Neural cell (in vitro differentiated cells): Measurements from ENCODE around the gene TMEM269. TPM values are rescaled to one million over a fixed set of nuclear protein-coding genes. Genes with fewer than 3 reads are reported as not detected.
A peak's percentile ranks its signal among the peaks of the same experiment; 100 is the strongest.

ENCODE experiments used
- H2AFZ ChIP-seq: fragments of 200-600, 300-800 bp; sonication (generic), shearing (Covaris generic); 2 replicates; pipeline ENCODE4 v1.6.0; 2014; ENCODE audit warnings: low read depth, mild to moderate bottlenecking, antibody characterized with exemption, low read length, moderate library complexity
- H3F3A ChIP-seq: fragments of 200-600 bp; shearing (Covaris generic); 2 replicates; pipeline ENCODE4 v1.6.1; 2016; ENCODE audit warnings: mild to moderate bottlenecking, moderate library complexity, mixed read lengths, antibody characterized with exemption, low read length; ENCODE audit not compliant: insufficient read depth, poor library complexity, severe bottlenecking
- H3K27ac ChIP-seq: fragments of 200-600, 300-800 bp; sonication (generic), shearing (Covaris generic); 2 replicates; pipeline ENCODE4 v1.5.1; 2014; ENCODE audit warnings: mild to moderate bottlenecking, low read length, moderate library complexity
- H3K27me3 ChIP-seq: fragments of 300-800, 200-600 bp; sonication (generic), shearing (Covaris generic); 2 replicates; pipeline ENCODE4 v1.6.0; 2014; ENCODE audit warnings: mild to moderate bottlenecking, low read depth, low read length, moderate library complexity; ENCODE audit not compliant: insufficient read depth
- H3K36me3 ChIP-seq: fragments of 300-800, 200-600 bp; sonication (generic), shearing (Covaris generic); 2 replicates; pipeline ENCODE4 v1.5.1; 2014; ENCODE audit warnings: mild to moderate bottlenecking, antibody characterized with exemption, low read length, moderate library complexity; ENCODE audit not compliant: insufficient read depth
- H3K4me2 ChIP-seq: fragments of 300-800, 200-600 bp; sonication (generic), shearing (Covaris generic); 2 replicates; pipeline ENCODE4 v1.6.0; 2014; ENCODE audit warnings: mild to moderate bottlenecking, low read length
- H3K4me3 ChIP-seq: fragments of 300-800, 200-600 bp; sonication (generic), shearing (Covaris generic); 2 replicates; pipeline ENCODE4 v1.5.1; 2014; ENCODE audit warnings: mild to moderate bottlenecking, low read length, moderate library complexity
- H3K79me2 ChIP-seq: fragments of 200-600 bp; shearing (Covaris generic); replicated peaks from 2 replicates; pipeline ENCODE4 v1.6.0; 2014; ENCODE audit warnings: mild to moderate bottlenecking, low read length, moderate library complexity; ENCODE audit not compliant: insufficient read depth
- H3K9ac ChIP-seq: fragments of 300-800, 200-600 bp; sonication (generic), shearing (Covaris generic); 2 replicates; pipeline ENCODE4 v1.6.1; 2016; ENCODE audit warnings: mild to moderate bottlenecking, low read length, mixed read lengths
- H3K9me2 ChIP-seq: fragments of 200-600 bp; shearing (Covaris generic); 2 replicates; pipeline ENCODE4 v1.6.1; 2016; ENCODE audit warnings: mild to moderate bottlenecking, low read length, mixed read lengths; ENCODE audit not compliant: insufficient read depth
- H3K9me3 ChIP-seq: fragments of 200-600, 300-800 bp; sonication (generic), shearing (Covaris generic); 2 replicates; pipeline ENCODE4 v1.6.1; 2016; ENCODE audit warnings: mild to moderate bottlenecking, mixed run types, low read length, moderate library complexity, mixed read lengths
- H4K20me1 ChIP-seq: fragments of 200-600 bp; shearing (Covaris generic); 2 replicates; pipeline ENCODE4 v1.6.1; 2016; ENCODE audit warnings: mild to moderate bottlenecking, mixed run types; ENCODE audit not compliant: insufficient read depth
- CTCF ChIP-seq: fragments of 450-650 bp; IDR thresholded peaks from 2 replicates; pipeline ENCODE4 v1.5.1; 2014; ENCODE audit warnings: antibody characterized with exemption, mild to moderate bottlenecking, moderate library complexity; ENCODE audit not compliant: poor library complexity, severe bottlenecking
- EP300 ChIP-seq: fragments of 450-650 bp; conservative IDR thresholded peaks from 2 replicates; pipeline ENCODE4 v1.6.1; 2014; ENCODE audit warnings: antibody characterized with exemption, mild to moderate bottlenecking, moderate library complexity; ENCODE audit not compliant: poor library complexity, severe bottlenecking
- EZH2 ChIP-seq: fragments of 200-600, 300-800 bp; shearing (Covaris generic), sonication (generic); IDR thresholded peaks from 2 replicates; pipeline ENCODE4 v1.6.1; 2014; ENCODE audit warnings: antibody characterized with exemption, low read length, borderline replicate concordance, mild to moderate bottlenecking; ENCODE audit not compliant: insufficient read depth, poor library complexity, severe bottlenecking
- MXI1 ChIP-seq: fragments of 450-650 bp; conservative IDR thresholded peaks from 2 replicates; pipeline ENCODE4 v1.6.1; 2014; ENCODE audit warnings: antibody characterized with exemption, mild to moderate bottlenecking; ENCODE audit not compliant: poor library complexity, severe bottlenecking
- POLR2AphosphoS5 ChIP-seq: IDR thresholded peaks from 2 replicates; pipeline ENCODE4 v1.6.1; 2012
- RAD21 ChIP-seq: fragments of 450-650 bp; conservative IDR thresholded peaks from 2 replicates; pipeline ENCODE4 v1.6.1; 2014; ENCODE audit warnings: antibody characterized with exemption, mild to moderate bottlenecking, moderate library complexity
- REST ChIP-seq: IDR thresholded peaks from 2 replicates; pipeline ENCODE4 v1.6.1; 2012; ENCODE audit warnings: borderline replicate concordance
- SMC3 ChIP-seq: fragments of 450-650 bp; conservative IDR thresholded peaks from 2 replicates; pipeline ENCODE4 v1.6.1; 2014; ENCODE audit warnings: antibody characterized with exemption, mild to moderate bottlenecking, moderate library complexity; ENCODE audit not compliant: poor library complexity
- TAF1 ChIP-seq: IDR thresholded peaks from 2 replicates; pipeline ENCODE4 v1.6.1; 2012; ENCODE audit warnings: low read depth
- polyA plus RNA-seq: library from polyadenylated mRNA; depleted of rRNA; stranded (reverse); fragments of >200 nt; gene quantifications from 2 replicates; pipeline ENCODE4 v1.2.3, GENCODE V29; 2014

The TMEM269 gene
- polyA plus RNA-seq, 1 donor from 2014 or later = 1.1 TPM

GRCh38 chr1:42846257-42847110, 61.7 kb downstream of the TMEM269 start, which contains the start of gene ZNF691:
ZNF691 (plus strand) TSS chr1:42846613; CDS start chr1:42849659, 3,046 bp downstream.
- peaks cover 16% of the 10 kb centered on the region for H3K79me2 ChIP-seq
- no peaks in the 10 kb centered on the region for H3F3A ChIP-seq
- no peaks in the 10 kb centered on the region for H3K9me2 ChIP-seq
- H3K27me3 ChIP-seq = no peaks in the 10 kb centered on the region
- TF ChIP-seq POLR2AphosphoS5 = peak; percentile 95
- TF ChIP-seq REST = peak; percentile 50
- no peak for TF ChIP-seq EZH2
- TF ChIP-seq RAD21 = peak; percentile 42
- TF ChIP-seq MXI1 = peak; percentile 82
- peak; percentile 89 for TF ChIP-seq CTCF
- TF ChIP-seq SMC3 = peak; percentile 37
- peak; percentile 34 for TF ChIP-seq TAF1
- TF ChIP-seq EP300 = peak; percentile 17
- H4K20me1 ChIP-seq = no peaks in the 10 kb centered on the region
- H3K36me3 ChIP-seq = no peaks in the 10 kb centered on the region
- H3K4me3 ChIP-seq = peak within 1 kb of the TSS; percentile 77
- H3K9ac ChIP-seq = peak within 1 kb of the TSS; percentile 76
- peak within 1 kb of the TSS; percentile 30 for H3K27ac ChIP-seq
- H3K4me2 ChIP-seq = peak within 1 kb of the TSS; percentile 86
- H2AFZ ChIP-seq = peak within 1 kb of the TSS; percentile 66
- H3K9me3 ChIP-seq = no peaks in the 10 kb centered on the region

- Histone ChIP-seq H3K9me2 (no peaks in the 10 kb centered on the region), H3K27ac (peak overlapping the region; percentile 30), H3F3A (no peaks in the 10 kb centered on the region), H3K27me3 (no peaks in the 10 kb centered on the region), H3K4me3 (peak overlapping the region; percentile 77), H4K20me1 (no peaks in the 10 kb centered on the region), H3K79me2 (peaks cover 16% of the 10 kb centered on the region), H2AFZ (peak overlapping the region; percentile 66), H3K9ac (peak overlapping the region; percentile 76), H3K9me3 (no peaks in the 10 kb centered on the region), H3K36me3 (peaks cover 5% of the 10 kb centered on the region), H3K4me2 (peak overlapping the region; percentile 86)
- TF ChIP-seq MXI1 = no peak
- TF ChIP-seq SMC3 = no peak
- no peak for TF ChIP-seq CTCF
- TF ChIP-seq EP300 = no peak
- no peak for TF ChIP-seq EZH2
- TF ChIP-seq TAF1 = no peak
- TF ChIP-seq POLR2AphosphoS5 = no peak
- no peak for TF ChIP-seq RAD21
- TF ChIP-seq REST = no peak
Measured at GRCh38 chr1:42847111-42847595, 62.4 kb downstream of the TMEM269 start.
